Stimulated activated CD4-positive, alpha-beta T cell treated with anti-CD3 and anti-CD28 coated beads, TNF-alpha, amount 100 ng/mL, for 24 hours (primary cell): ENCODE results near the gene E4F1.
A peak's percentile ranks its signal among the peaks of the same experiment; 100 is the strongest.

Experiments used
- DNase-seq, 3 experiments: peaks; one replicate each; pipeline ENCODE4 v3.0.0-alpha.2; 2020; ENCODE audit warnings: low read depth in 3 of 3

E4F1 gene

GRCh38 chr16:2206420-2206779 lies 17.0 kb upstream of the E4F1 start:
- DNase-seq, result no peak

- no peak for DNase-seq
Measured at GRCh38 chr16:2206780-2207433, 16.5 kb upstream of the E4F1 start.

DNA sequence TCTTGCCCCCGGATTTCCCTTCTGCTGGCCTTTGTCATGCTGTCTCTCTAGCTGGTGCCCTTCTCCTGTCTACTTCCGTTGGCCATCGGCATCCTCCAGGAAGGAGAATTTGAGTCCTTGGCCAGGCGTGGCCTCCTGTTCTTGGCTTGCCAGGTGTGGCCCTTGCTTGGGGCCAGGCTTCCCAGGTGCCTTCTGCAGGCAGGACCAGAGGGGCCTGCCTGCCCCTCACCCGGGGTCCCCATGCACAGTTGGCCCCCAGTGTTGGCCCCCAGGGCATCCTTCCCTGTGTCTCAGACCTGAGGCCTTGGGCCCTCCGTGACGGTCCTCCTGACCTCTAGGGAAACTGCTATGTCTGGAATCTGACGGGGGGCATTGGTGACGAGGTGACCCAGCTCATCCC lies 15.5 kb upstream of the E4F1 start:
- no peak for DNase-seq

- DNase-seq, result no peak
Measured at GRCh38 chr16:2208308-2208707, 15.1 kb upstream of the E4F1 start.

DNA sequence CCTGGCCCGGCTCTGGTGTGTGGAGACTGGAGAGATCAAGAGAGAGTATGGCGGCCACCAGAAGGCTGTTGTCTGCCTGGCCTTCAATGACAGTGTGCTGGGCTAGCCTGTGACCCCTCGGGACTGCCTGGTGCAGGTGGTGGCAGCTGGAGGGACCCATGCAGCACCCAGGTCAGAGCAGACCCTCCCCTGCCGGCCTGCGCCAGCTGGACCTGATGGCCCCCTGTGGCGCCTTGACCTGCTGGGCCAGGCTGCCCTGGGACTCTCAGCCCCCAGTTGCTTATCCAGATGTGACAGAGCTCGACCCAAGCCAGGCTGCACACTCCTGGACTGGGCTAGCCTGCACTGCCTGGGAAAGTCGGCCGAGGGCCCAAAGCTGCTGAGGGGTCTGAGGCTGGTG lies 14.6 kb upstream of the E4F1 start:
- no peak for DNase-seq

DNA sequence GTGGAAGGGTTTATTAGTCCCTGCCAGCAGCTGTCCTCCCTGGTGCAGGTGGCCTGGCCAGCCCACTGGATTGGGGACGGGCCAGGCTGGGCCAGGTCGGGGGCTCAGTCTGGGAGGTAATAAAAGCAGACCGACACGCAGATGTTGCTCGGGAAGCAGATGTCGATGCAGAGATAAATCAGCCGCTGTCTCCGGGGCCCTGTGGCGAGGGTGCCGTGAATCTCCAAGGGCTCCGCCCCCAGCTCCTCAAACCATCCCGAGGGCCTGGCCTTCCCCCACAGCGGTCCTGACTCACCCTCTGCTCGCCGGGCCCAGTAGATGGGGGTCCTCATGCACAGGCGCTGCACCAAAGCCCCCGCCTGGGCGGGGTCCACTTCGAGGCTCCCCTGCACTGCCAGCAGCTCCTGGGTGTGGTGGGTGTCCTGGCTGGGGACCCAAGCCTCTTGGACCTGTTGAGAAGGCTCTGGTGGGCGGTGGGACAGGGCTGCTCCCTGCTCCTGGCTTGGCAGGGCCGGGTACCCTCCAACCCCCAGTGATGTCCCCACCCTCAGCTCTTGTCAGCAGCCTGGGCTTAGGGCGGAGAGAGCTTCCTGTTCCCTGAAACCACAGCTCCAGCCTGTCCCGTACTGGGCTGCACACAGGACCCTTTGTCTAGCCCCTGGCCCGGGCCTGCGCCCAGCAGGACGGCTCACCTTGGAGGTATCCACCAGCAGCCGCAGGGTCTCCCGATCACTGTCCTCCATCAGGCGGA lies 14.0 kb upstream of the E4F1 start:
- no peak for DNase-seq

DNA sequence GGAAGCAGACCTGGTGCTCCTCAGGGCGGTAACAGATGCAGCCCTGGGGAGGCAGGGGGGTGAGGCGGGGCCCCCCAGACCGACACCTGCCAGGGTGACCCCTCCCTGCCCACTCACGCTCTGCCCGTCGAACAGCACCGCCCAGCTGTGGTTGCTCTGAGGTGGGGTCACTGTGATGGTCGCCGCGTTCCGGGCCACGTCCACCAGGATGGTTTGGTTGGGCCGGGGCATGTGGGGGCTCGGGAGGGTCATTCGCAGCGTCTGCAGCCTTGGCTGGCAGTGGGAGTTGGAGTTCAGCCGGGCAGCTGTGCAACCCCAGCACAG lies 13.4 kb upstream of the E4F1 start:
- DNase-seq, result no peak

DNA sequence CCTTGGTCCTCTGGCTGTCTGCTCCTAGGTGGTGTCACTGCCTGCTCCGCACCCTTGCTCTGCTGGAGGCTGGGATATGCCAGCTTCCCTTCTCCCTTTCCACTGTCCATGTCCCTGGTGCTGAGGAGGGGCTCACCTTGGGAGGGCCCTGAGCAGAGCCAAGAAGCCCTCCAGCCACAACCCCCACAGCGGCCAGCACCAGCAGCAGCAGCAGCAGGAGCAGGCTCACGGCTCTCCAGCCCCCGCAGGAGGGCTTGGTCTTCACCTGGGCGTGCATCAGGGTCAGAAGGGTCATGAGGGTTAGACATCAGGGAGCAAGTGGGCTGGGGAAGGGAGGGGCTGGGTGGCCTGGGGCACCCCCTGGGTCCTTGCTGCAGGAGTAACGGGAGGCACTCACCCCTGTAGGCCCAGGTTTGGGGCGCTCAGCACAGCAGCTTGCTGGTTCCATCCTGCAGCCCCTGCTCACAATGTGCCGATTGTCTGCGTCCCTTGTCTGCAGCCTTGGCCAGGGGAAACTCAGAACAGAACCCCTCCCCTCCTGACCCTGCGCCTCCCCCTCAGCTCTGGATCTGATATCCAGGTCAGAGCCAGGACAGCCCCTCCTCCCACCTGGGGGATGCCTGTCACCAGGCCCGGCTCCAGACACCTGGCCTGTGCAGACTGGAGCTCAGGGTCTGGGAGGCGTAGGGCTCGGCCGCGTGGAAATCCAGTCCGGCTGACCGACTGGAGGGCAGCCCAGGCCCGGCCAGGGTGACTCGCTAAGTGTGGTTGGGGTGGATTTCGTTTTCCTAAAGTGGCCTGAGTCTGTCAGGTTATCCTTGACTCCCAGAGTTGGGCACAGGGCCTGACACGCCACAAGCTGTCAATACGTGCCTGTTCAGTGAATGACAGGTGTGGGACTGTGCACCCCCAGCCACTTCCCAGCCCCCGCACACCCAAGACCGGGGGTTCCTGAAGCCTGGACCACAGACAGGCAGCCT lies 12.7 kb upstream of the E4F1 start, which contains the start of gene BRICD5:
BRICD5 (minus strand) TSS at position 478 of the 980 bp plus-strand sequence; CDS start at position 448, 30 bp downstream.
- DNase-seq, result no peak

DNA sequence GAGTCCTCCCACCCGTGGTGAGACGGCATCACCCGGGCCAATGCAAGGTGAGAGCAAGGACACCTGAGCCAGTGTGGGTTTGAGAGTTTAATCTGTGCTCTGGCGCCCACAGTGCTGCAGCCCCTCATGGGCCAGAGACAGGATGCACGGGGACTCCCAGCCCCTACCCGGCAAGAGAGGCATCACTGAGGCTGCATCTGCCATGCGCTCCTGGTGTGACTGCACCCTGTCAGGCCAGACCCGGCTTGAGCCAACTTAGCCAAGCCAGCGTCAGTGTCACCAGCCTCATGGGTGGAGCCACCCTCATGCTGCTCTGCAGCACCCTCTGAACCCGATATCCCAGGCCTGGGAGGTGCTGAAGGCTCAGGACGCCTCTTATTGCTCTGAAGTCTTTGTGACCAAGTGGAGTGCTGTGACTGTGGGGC lies 11.5 kb upstream of the E4F1 start:
- DNase-seq, result no peak

DNA sequence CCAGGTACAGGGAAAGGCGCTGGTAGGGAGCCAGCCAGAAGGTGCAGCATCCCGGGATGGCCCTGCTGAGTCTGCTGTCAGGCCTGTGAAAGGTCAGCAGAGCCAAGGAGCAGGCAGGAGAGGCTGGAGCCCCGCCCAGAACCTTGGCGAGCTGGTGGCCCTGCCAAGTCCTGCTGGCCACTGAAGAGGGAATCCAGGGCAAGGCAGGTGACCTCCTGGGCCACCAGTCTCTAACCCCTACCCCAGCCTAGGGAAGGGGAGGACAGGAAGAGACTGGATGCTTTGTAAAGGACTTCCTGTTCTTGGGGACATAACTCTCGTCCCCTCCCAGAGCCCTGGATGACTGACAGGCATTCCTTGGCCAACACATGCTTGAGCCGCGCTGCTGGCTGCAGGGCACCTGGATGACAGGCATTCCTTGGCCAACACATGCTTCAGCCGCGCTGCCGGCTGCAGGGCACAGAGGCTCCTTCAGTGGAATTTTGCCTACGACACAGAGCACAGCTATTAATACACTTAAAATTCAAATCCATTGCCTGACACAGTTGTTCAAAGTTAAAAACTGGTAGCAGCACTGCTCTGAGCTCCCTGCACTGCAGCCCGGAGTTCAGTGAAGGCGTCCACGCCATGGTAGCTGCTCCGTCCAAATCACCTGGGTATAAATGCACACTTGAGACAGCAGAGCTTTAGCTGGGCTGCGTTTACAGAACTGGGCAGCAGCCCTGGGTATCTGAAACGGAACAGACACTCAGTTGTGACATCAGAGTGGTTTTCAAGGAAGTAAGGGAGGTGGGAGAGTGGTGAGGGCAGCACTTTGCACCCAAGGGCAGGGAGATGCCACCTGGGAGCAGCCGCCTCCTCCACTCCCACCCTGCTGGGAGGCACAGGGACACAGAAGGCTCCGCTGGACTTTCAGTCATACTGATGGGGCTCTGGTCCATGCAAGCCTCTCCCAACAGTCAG lies 10.7 kb upstream of the E4F1 start:
- DNase-seq, result no peak

GRCh38 chr16:2213817-2214718 lies 9.3 kb upstream of the E4F1 start:
- no peak for DNase-seq

- no peak for DNase-seq
Measured at GRCh38 chr16:2214719-2214968, 8.7 kb upstream of the E4F1 start, which contains the start of gene PGP. TSS of gene PGP (minus strand) at chr16:2214840. CDS start at chr16:2214777, 63 bp downstream.

- DNase-seq, result no peak
Measured at GRCh38 chr16:2216330-2216729, 7.1 kb upstream of the E4F1 start.

DNA sequence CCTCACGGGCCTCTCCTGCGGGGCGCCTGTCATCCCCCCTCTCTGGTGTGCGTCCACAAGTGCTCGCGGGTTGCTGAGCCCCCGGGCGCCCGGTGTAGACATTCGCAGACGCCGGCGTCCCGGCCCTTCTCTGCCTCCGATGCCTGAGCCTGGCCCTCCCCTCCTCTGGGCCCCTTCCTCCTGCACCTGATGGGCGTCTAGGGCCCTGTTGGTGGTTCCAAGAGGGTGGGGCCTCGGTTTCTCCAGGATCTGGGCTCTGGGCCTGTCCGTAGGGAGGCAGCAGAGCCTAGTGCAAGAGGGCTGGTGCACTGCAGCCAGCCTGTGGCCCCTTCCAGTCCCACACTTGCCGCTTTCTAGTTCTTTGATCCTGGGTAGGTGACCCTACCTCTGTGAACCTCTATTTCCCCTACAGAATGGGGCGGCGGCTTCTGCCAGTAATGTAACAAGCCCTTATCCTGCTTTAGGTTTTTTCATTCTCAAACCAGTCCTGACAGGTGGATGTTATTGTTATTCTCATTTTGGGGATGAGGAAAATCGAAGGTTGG lies 623 bp downstream of the E4F1 start:
- peak in 1 of 3 experiments; percentile 41 for DNase-seq

DNA sequence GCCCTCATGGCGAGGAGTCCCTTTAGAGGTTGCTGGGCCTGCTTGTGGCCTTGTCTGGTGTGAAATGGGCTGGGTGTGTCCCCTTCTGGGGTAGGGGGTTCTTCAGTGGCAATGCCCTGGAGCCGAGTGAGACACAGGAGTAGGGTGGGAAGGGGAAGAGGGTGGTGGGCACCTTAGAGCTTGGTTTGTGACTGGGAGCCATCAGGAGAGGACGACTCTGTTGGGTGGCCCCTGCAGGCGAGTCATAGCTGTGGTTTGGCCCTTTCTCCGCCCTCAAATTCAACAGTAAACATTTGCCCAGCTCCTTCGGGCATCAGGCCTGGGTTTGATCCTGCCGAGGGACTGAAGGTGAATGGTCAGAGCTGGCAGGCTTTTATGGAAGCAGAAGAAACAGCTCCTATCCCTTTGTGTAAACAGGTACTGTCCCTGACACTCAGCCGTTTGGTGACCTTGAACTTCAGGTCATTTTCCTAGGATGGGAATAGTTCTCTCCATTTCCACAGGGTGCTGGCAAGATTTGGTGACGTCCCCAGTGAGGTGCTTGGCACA lies 2.9 kb downstream of the E4F1 start:
- no peak for DNase-seq

- DNase-seq, result no peak
Measured at GRCh38 chr16:2226918-2227317, 3.5 kb downstream of the E4F1 start.

GRCh38 chr16:2228161-2228824 lies 4.9 kb downstream of the E4F1 start:
- no peak for DNase-seq

DNA sequence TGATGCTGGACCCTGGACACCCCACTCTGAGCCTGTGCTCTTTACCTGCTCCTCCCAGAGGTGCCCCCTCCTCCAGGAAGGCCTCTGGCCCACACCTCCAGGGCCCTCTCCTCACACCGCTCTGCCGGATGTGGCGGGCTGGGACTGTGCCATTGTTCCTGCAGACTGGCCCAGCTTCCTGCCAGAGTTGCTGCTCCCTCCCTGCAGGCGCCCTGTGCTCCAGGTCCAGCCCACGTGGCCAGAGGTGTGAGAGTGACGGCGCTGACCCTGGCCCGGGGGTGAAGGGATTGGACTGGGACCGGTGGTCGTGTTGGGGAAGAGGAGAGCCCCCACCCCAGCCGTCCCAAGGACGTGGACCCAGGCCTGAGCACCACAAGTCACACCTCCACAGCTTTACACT lies 5.7 kb downstream of the E4F1 start:
- DNase-seq, result no peak

- no peak for DNase-seq
Measured at GRCh38 chr16:2229632-2230250, 6.3 kb downstream of the E4F1 start.
